C1 segment of cervical spinal cord (tissue), 14 donors: ENCODE measurements around the gene LSM5.

Experiments used
- DNase-seq, 14 donors: peaks; one replicate each; lab custom pipeline; 2025; lab: John Stamatoyannopoulos, UW

Gene LSM5

DNA sequence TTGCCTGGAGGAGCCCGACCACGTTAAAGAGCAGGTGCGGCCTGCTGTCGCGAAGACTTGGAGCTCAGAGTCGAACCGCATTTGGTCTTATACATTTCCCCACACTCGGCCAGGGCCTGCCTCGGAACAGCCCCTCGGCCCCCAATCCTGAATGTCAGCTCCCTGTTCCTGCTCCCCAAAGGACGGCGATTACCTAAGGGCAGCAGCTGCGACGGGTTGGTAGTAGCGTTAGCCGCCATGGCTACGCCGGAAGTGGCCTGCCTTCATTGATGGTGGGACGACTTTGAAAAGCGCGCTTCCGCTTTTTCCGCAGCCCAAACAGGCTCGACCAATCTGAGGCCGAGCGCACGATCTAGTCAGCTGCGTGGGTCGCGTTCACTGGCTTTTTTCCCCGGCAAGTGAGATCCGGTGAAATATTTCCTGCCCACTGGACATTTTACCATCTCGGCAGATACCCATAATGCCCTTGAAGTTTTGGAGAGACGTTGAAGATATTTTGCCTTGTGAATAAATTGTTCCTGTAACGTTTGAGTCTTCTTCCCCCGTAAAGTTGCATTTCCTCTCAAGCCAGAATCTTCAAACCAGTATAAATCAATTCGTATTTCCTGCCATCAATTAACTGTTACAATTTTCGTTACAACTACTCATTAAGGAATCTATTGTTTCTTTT, at the start of gene LSM5:
Gene LSM5, minus strand, starts transcription at position 254 of the 670 bp plus-strand sequence. Its CDS starts 15 bp downstream, at position 239.
- peak; percentile 9 to 89 (median 80) for DNase-seq

DNA sequence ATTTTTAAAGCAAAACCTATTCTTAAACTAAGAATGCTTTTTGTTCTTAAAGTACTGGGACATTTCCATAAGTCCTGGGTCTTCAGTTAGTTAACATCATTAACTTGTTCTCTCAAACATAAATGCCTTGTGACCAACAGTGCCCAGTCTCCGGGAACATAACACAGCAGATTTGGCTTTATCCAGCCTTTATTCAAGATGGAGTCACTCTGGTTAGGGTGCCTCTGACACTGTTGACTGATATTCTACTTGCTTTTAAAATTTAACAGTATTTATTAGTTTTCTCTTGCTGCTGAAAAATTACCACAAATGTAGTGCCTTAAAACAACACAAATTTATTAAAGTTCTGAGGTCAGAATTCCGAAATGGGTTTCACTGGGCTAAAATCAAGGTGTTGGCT, 49.2 kb upstream of the LSM5 start:
- no peak for DNase-seq

DNA sequence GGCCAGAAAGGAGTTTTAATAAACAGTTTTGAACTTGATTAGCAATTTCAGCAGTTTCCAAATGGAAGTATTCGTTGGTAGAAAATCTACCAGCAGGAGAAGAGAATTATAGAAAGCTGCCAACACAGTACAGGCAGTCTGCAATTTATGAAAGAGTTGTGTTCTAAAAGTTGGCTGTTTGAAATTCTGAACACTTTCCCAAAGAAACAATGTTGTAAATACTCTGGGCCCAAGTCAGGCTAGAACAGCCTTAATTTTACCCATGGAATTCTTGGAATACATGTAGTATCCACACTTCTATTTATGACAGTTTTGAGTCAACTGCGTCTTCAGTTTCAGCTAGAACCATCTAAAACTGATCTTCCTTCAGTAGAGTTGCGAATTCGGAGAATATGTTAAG, 47.6 kb upstream of the LSM5 start:
- DNase-seq = no peak

DNA sequence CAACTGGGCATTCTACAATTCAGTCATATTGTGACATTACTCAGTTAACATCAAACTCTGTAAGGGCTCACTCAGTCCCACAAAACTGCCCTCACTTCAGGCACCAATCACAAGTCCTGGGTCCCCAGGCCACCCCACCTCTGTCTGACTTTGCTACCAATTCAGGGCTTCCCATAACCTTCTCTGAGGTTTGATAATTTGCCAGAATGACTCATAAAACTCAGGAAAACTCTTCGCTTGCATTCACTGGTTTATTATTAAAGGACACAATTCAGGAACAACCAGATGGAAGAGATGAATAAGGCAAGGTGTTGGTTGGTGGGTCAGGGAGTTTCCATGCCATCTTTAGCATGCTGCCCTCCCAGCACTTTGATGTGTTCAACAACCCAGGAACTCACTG, 46.4 kb upstream of the LSM5 start:
- DNase-seq = peak in 1 of 14 donors; percentile 36

DNA sequence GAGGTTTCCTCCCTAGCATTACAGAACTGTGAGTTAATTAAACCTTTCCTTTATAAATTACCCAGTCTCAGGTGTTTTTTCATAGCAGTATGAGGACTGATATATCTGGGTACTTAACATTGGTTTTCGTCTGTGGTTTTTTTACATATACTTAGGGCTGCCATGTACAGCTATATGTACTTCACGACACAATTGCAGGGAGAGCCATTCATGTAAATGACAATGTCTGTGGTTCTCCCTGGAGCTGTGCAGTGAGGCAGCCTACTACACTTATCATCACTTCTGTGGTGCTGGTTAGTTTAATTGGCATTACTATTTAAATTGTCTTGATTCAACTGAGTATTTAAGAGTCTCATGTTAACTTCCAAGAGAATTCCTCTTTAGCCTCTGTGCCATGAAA, 45.8 kb upstream of the LSM5 start:
- DNase-seq = no peak

DNA sequence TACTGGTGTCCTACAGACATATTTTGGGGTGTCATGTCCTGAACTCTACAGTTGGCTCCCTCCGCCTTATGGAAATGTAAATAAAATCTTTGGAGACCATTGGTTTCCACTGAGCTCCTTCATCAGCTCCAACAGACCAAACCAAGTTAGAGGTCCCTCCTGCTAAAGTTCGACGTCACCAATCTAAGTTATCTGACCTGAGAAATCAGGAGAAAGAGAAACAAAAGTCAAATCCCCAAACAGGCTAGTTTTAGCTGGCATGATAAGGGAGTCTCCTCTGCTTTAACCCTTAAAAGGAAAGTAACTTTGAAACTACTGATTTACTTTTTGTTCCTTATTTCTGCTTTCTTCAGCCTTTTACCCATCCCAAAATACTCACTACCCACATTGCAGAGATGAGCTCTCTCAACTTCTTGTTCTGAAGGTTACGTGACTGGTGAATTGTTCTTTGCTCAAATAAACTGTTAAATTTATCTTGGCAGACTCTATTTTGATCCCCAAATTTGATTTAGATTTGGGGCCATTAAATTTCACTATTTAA, 45.1 kb upstream of the LSM5 start:
- DNase-seq = no peak

DNA sequence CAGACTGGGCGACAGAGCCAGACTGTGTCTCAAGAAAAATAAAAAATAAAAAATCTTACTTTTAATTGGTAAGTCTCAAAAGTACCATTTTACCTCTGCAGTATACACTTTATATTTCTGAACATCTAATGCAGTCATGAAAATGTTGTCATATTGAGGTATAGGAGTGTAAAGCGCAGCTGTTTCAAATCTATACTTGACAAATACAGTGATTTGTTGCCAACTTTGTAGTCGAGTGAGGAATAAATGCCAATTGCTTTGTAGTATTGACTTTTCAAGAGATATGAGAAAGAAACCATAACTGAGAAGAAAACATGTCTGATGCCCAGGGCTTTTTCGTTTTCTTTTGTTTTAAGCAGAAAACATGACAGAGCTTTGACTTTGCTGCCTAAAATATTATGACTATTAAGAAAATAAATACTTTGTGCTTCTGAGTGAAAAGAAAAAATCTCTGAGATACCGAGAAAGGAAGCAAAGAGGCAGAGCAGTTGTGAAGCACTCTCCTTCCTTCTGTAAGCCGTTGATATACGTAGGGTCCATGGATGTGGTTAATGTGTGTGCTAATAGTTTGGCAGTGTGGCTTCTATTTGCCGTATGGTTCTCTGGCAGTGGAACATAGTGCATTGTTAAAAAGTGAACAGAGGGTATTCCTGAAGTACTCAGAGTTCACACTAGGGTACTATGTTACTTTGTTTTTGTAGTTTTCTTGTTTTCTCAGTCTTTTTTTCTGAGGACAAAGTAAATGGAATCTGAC, 43.3 kb upstream of the LSM5 start:
- DNase-seq = no peak

DNA sequence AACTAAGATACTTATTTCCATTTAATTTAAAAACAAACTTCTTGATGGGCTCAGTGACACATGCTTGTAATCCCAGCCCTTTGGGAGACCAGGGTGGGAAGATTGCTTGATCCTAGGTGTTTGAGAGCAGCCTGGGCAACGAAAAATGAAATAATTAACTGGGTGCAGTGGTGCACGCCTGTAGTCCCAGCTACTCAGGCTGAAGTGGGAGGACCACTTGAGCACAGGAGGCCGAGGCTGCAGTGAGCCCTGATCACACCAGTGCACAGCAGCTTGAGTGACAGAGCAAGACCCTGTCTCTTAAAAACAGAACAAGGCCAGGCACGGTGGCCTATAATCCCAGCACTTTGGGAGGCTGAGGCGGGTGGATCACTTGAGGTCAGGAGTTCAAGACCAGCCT, 42.5 kb upstream of the LSM5 start:
- no peak for DNase-seq

DNA sequence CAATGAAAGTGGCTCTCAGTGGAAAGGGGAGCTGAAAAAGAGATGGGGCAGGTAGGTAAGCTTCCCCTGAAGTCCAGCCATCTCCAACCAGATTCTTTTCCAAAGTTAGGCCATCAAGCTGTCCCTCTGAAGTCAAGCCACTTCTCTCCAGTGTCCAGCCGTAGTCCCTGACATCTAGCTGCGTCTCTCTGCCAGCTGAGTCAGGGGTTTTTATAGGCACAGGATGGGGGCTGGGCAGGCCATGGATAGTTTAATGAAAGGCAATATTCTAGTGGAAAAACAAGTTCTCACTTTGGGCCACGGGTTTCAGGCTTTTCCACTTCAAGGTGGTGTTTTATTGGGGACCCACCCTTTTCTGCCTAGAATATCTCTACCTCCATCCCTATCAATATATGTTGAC, 41.9 kb upstream of the LSM5 start:
- DNase-seq = no peak

DNA sequence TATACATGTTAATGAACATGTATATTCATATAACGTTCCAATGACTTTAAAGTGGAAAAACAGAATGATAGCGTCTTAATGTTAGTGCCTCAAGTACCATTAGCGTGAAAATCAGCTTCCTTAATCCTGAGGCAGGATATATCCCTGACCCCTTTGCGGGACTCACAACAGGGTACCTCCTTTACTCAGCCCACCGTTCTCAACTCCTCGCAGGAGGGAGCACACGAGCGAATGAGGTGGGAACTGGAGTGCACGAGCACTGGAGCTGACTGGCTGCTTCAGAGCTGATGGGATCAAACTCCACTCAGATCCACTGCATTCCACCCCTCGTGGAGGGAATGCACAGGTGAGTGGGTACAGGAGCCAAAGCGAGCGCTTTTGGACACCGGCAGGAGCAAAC, 41.2 kb upstream of the LSM5 start:
- no peak for DNase-seq

DNA sequence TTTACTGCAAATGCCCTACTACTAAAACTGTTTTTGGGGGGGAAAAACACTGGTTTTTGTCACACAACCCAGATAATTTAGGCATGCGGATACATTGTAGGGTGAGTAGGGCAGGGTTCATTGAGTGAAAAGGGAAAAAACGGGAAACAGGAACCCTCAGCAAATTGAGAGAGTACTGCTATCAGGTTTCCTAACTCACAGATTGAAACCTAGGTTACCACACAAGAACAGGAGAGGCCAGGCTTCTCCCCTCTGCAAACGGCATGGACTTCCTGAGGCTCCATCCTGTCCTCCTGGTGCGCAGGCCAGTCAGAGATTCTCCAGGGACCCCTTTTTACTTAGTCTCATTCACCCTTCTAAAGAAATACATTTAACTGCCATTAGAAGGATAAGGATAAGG, 35.7 kb upstream of the LSM5 start:
- DNase-seq = no peak

DNA sequence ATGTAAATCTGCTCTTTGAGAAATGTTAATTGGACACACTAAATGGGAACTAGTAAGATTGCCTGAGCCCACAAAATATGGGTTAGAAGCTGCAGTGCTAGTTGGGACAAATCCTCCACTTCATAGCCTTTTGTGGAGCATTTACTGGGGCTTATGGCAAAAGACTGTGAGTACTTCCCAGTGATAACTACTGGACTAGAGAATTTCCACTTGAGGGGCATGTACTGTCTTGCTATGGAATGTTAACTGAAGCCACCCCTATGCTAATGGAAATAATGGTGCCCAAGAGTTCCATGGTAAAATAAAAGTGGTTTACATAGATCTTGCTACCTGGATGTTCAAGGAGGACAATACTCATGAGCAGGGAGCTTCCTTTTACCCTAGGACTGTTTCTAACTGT, 34.5 kb upstream of the LSM5 start:
- no peak for DNase-seq

DNA sequence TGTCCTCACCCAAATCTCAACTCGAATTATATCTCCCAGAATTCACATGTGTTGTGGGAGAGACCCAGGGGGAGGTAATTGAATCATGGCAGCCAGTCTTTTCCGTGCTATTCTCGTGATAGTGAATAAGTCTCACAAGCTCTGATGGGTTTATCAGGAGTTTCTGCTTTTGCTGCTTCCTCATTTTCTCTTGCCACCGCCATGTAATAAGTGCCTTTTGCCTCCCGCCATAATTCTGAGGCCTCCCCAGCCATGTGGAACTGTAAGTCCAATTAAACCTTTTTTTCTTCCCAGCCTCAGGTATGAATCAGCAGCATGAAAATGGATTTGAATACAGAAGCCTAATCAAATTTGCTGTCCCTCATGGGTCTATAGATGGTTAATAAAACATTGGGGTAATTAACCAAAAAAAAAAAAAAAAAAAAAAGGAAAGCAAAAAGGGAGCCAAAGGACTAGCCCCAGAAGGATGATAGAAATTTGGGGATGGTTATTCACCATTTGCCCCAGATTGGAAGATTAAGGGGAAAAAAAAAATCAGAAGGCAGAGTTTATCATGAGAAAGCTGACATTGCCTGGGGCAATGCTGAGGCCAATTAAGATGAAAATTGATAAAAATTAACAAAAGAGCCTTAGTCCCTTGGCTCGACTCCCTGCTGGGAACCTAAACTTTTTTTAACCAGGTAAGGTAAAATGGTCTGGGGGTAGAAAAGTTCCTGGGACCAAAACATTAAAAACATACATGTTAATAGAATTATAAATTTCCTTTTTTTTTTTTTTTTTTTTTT, 32.8 kb upstream of the LSM5 start:
- no peak for DNase-seq

DNA sequence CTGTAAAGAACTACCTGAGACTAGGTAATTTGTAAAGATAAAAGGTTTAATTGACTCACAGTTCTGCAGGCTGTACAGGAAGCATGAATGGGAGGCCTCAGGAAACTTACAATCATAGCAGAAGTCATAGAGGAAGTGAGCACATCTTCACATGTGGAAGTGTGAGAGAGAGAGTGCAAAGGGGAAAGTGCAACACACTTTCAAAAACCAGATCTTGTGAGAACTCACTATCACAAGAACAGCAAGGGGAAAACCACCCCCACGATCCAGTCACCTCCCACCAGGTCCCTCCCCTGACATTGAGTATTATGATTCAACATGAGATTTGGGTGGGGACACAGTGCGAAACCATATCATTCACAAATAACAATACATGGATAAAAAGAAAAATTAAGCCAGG, 29.6 kb upstream of the LSM5 start:
- DNase-seq = no peak

DNA sequence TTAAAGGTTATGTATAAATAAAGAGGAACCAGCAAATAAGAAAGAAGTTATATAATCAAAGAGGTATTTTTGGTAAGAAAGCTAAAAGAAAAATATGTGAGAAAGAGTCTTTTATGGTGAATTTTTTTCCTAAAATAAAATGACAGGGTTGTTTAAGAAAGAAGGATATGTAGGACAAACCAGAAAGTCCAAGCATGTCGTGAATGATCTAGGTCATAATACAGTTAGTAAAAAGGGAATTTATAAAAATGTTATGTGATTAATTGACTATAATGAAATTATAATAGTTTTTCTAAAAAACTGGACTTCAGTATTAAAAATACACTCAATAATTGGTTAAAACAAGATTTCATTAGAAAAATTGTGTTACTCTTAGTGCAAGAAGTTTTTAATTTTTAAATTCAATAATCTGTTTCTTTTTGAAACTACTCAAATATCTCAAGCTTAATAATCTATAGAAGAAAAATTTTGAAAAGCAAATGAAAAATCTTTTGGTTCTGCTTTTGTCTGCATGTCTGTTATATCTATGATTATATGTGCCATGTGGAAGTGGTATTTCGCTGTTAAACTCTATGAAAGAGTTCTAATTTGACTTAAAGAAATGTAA, 28.5 kb upstream of the LSM5 start:
- no peak for DNase-seq

DNA sequence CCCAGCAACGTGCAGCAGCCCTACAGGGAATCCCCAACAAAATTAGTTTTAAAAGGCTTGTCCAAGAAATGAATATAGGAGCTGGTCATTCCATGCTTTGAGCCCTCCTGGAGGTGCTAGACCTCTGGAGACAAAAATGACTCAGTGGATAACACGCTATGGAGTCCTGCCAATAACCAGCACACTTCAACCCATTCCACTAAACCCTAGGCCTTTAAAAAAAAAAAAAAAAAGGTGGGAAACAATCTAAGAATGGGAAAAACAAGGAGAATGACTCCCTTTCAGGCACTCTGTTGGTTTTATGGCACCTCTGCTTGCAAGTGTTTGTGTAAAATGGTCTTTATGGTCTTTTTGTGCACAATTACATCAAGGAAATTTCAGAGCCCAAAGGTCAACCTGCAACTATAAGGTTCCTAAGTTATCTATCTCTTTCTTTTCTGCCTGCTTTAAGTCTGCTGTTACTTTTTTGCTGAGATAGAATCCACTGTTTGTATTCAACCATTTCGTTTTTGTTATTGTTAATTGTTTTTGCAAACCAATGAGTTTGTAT, 26.4 kb upstream of the LSM5 start:
- DNase-seq = no peak

DNA sequence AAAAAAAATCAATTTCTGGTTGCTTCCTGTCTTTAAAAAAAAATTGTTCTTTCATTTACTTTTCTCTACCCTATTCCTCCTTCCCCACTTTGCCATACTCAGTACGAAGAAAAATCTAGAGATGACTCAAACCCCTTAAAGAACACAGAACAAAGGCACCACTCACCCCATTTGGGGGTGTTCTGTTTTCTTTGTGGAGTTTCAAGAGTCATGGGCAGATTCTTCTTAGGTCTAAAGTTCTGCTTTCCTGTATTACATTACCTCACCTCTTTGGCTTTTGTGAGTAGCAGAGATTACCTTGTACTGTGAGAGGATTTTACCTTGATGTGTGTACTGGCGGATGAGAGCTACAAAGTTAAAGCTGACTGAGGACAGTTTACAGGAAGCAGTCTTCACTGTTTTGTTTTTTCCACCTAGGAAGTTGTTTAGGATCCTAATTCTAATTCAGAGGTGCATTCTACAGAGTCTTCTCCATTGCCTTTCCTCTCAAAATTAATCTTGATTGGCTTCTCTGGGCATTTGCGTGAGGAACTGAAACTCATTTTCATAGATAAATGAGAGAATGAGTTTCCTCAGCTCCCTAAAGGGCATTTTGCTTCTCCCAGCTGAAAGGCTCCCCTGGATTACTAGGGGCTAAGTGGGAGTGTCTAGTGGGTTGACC, 25.8 kb upstream of the LSM5 start:
- no peak for DNase-seq

DNA sequence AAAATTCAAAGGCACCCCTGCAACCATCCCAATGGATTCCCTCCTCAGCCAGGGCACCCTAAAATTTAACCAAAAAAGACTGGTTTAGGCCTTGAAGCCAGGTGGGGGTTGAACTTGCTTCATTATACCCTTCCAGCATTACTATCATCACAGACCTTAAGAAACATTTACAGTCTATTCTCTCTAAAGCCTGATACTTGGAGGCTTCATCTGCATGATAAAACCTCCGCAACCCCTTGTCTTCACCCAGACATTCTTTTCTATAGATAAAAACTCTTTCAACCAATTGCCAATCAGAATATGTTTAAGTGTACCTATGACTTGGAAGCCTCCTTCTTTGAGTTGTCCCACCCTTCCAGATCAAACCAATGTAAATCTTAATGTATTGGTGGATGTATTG, 23.0 kb upstream of the LSM5 start:
- no peak for DNase-seq

DNA sequence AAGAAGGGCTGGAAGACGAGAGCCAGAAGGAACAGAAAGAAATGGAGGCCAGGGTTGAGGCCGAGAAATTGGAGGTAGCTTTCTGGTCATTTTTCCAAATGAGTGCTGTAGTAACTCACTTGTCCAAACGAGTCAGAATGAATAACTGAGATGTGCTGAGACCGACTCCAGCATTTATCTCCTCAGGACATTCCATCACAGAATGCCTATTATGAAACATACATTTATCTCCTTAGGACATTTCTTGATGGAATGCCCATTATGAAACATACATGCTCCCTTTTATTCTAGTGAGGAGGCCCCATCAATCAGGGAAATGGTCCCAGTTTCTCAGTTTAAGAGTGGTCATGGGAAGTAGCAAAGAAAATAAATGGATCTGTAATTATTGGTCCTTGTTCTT, 21.6 kb upstream of the LSM5 start:
- DNase-seq = no peak

DNA sequence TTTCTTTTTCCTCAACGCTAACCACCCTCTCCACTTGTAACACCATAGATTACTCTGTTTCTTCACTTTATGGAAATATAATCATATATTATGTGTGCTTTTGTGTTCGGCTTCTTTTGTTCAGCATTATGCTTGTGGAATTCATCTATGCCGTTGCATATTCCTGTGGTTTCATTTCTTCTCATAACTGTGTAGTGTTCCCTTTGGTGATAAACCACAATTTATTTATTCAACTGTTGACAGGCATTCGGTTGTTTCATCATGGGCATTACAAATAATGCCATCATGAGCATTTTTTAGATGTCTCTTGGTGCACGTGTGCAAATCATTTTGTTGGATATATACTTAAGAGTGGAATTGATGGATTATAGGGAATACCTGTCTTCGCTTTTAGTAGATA, 17.2 kb upstream of the LSM5 start:
- DNase-seq = no peak
